ENCODE measurements around the gene DDX3X. TPM values are rescaled to one million over a fixed set of nuclear protein-coding genes. Genes with fewer than 3 reads are reported as not detected.
"Not testable (repeated sequence)": the region's sequence is repeated elsewhere in the genome, so short reads cannot be mapped to it uniquely, and the experiment has no call there.

Gene DDX3X
- total RNA-seq, 1 donor from 2014 or later = 201 TPM

GRCh38 chrX:41350976-41351569 lies 17.1 kb downstream of the DDX3X start:
- no peaks in the 10 kb centered on the region for H3K27me3 Mint-ChIP-seq (ENCODE audit: low read depth)
- TF ChIP-seq CTCF (IDR thresholded peaks at IDR 0.05) = no peak
- H3K9me3 Mint-ChIP-seq (ENCODE audit: low read depth) = no peaks in the 10 kb centered on the region
- no peak overlapping the region for H3K27ac Mint-ChIP-seq (ENCODE audit: unreplicated experiment)
- peaks cover 26% of the 10 kb centered on the region for H3K4me1 Mint-ChIP-seq (ENCODE audit: low read depth)
- peaks cover 17% of the 10 kb centered on the region for H3K36me3 Mint-ChIP-seq (ENCODE audit: low read depth)
- DNase-seq (ENCODE audit: low spot score) = no peak
- no peak overlapping the region for H3K4me3 Mint-ChIP-seq (ENCODE audit: unreplicated experiment)

GRCh38 chrX:41351923-41352322 lies 18.0 kb downstream of the DDX3X start:
- Mint-ChIP-seq H3K9me3 (ENCODE audit: low read depth) (no peaks in the 10 kb centered on the region), H3K36me3 (ENCODE audit: low read depth) (peaks cover 14% of the 10 kb centered on the region), H3K4me1 (ENCODE audit: low read depth) (peaks cover 26% of the 10 kb centered on the region), H3K4me3 (ENCODE audit: unreplicated experiment) (no peak overlapping the region), H3K27me3 (ENCODE audit: low read depth) (no peaks in the 10 kb centered on the region), H3K27ac (ENCODE audit: unreplicated experiment) (no peak overlapping the region)
- DNase-seq (ENCODE audit: low spot score) = no peak
- TF ChIP-seq CTCF (IDR thresholded peaks at IDR 0.05) = no peak

GRCh38 chrX:41352329-41352838 lies 18.4 kb downstream of the DDX3X start:
- no peaks in the 10 kb centered on the region for H3K9me3 Mint-ChIP-seq (ENCODE audit: low read depth)
- DNase-seq (ENCODE audit: low spot score) = no peak
- peaks cover 26% of the 10 kb centered on the region for H3K4me1 Mint-ChIP-seq (ENCODE audit: low read depth)
- no peak overlapping the region for H3K4me3 Mint-ChIP-seq (ENCODE audit: unreplicated experiment)
- TF ChIP-seq CTCF (IDR thresholded peaks at IDR 0.05) = no peak
- H3K27ac Mint-ChIP-seq (ENCODE audit: unreplicated experiment) = no peak overlapping the region
- peaks cover 11% of the 10 kb centered on the region for H3K36me3 Mint-ChIP-seq (ENCODE audit: low read depth)
- H3K27me3 Mint-ChIP-seq (ENCODE audit: low read depth) = no peaks in the 10 kb centered on the region

- no peak for DNase-seq (ENCODE audit: low spot score)
- no peak overlapping the region for H3K27ac Mint-ChIP-seq (ENCODE audit: unreplicated experiment)
- no peaks in the 10 kb centered on the region for H3K9me3 Mint-ChIP-seq (ENCODE audit: low read depth)
- H3K4me3 Mint-ChIP-seq (ENCODE audit: unreplicated experiment) = no peak overlapping the region
- no peak for TF ChIP-seq CTCF (IDR thresholded peaks at IDR 0.05)
- no peaks in the 10 kb centered on the region for H3K27me3 Mint-ChIP-seq (ENCODE audit: low read depth)
- peaks cover 4% of the 10 kb centered on the region for H3K36me3 Mint-ChIP-seq (ENCODE audit: low read depth)
- H3K4me1 Mint-ChIP-seq (ENCODE audit: low read depth) = peaks cover 26% of the 10 kb centered on the region
Observed at GRCh38 chrX:41353985-41354384, 20.0 kb downstream of the DDX3X start.

- Mint-ChIP-seq H3K36me3 (ENCODE audit: low read depth) (no peaks in the 10 kb centered on the region), H3K9me3 (ENCODE audit: low read depth) (peaks cover 5% of the 10 kb centered on the region), H3K27me3 (ENCODE audit: low read depth) (no peaks in the 10 kb centered on the region), H3K4me1 (ENCODE audit: low read depth) (no peaks in the 10 kb centered on the region), H3K4me3 (ENCODE audit: unreplicated experiment) (no peak overlapping the region), H3K27ac (ENCODE audit: unreplicated experiment) (no peak overlapping the region)
- TF ChIP-seq CTCF (IDR thresholded peaks at IDR 0.05) = no peak
- DNase-seq (ENCODE audit: low spot score) = no peak
Observed at GRCh38 chrX:41369152-41369551, 35.2 kb downstream of the DDX3X start.

GRCh38 chrX:41371575-41371974 lies 37.6 kb downstream of the DDX3X start:
- not testable (repeated sequence) for DNase-seq (ENCODE audit: low spot score); H3K36me3 Mint-ChIP-seq (ENCODE audit: low read depth); H3K4me1 Mint-ChIP-seq (ENCODE audit: low read depth); H3K27ac Mint-ChIP-seq (ENCODE audit: unreplicated experiment); H3K9me3 Mint-ChIP-seq (ENCODE audit: low read depth); H3K4me3 Mint-ChIP-seq (ENCODE audit: unreplicated experiment); H3K27me3 Mint-ChIP-seq (ENCODE audit: low read depth)

All from chondrocyte (in vitro differentiated cells).